NOMO-1 treated with dmso at 0.1 percent for 144 hours (cell line): ENCODE results near the gene OTOP3.

Experiments
- DNase-seq: peaks from one replicate; lab custom pipeline; 2025; ENCODE audit not compliant: unreplicated experiment; lab: John Stamatoyannopoulos, UW

Gene OTOP3

DNA sequence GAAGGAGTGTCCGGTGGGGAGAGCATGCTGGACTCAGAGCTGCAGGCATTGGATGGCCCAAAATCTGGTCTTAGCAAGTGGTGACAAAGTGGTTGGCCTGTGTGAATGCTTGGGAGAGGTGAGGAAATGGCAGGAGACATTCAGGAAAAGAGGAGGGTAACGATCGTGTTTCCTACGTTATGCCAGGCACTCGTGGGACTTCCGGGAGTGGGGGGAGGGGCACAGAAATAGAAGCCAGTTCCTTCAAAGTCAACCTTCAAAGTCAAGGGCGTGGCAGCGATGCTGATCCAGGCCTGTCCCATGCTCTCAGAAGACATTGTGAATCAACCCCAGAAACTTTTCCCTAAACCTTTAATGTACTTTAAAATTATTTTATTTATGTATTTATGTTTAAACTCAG, 3.8 kb downstream of the OTOP3 start:
- no peak for DNase-seq

DNA sequence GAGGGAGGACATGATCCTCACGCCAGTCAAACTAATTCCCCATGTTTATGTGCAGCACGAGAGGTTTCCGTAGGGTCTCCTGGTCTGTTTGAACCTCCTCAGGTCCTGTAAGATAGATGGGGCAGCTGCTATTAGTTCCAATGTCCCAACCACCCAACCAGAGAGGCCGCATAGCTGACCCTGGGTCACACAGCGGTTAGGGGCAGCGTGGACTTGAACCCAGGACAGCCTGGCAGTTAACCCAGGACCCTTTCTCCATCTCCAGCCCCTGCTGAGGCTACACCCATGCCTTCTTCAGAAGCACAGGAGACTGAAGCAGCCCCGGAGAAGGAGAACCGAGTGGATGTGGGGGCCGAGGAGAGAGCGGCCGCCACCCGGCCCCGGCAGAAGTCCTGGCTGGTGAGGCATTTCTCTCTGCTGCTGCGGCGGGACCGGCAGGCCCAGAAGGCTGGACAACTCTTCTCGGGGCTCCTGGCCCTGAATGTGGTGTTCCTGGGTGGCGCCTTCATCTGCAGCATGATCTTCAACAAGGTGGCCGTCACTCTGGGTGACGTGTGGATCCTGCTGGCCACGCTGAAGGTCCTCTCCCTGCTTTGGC, 5.5 kb downstream of the OTOP3 start:
- DNase-seq = no peak

DNA sequence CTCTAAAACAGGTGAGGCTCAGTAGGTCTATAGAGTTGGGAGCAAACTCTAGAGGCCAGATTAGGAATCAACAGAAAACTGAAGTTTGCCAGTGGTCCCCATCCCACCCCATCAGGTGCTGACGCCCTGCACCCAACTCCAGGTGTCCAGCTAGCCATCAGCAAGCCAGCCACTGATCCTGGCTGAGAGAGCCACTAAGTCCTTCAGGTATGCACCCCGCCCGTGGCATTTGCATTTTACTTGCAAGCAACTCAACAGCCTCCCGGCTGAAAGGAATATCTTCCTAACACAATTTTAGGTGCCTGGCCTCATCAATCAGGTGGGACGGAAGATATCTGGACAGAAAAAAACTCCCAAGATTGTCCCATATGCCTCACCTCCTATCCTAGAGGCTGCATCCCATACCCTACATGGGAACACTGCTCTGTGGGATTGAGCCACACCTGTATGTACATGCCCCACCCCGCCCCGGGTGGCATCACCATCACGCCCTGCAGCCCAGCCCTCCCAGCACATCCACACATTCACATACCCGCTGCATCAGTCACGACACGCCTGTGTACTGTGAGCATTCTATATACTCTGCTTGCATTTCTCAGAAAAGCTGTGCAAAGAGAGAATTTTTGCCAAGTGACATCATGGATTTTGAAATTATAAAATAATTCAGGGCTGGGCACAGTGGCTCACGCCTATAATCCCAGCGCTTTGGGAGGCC, 8.3 kb downstream of the OTOP3 start:
- DNase-seq = no peak

DNA sequence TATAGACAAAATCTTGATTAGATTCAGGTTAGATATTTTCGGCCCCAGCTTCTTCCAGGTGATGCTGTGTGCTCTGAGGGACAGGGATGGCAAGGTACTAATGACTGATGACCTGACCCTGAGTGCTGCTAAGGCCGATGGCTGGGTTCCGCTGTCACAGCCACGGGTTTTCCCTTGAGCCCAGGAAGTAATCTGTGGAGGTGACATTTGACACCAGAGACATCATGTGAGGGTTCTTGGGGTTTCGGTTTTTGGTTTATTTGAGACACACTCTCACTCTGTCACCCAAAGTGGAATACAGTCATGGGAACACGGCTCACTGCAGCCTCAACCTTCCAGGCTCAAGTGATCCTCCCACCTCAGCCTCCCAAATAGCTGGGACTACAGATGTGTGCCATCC, 9.8 kb downstream of the OTOP3 start:
- DNase-seq = no peak

DNA sequence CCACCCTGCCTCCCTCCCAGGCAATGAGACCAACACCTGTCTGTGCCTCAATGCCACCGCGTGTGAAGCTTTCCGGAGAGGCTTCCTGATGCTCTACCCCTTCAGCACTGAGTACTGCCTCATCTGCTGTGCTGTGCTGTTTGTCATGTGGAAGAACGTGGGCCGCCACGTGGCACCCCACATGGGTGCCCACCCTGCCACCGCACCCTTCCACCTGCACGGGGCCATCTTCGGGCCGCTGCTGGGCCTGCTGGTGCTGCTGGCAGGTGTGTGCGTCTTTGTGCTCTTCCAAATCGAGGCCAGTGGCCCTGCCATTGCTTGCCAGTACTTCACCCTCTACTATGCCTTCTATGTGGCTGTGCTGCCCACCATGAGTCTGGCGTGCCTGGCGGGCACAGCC, 10.9 kb downstream of the OTOP3 start:
- no peak for DNase-seq

DNA sequence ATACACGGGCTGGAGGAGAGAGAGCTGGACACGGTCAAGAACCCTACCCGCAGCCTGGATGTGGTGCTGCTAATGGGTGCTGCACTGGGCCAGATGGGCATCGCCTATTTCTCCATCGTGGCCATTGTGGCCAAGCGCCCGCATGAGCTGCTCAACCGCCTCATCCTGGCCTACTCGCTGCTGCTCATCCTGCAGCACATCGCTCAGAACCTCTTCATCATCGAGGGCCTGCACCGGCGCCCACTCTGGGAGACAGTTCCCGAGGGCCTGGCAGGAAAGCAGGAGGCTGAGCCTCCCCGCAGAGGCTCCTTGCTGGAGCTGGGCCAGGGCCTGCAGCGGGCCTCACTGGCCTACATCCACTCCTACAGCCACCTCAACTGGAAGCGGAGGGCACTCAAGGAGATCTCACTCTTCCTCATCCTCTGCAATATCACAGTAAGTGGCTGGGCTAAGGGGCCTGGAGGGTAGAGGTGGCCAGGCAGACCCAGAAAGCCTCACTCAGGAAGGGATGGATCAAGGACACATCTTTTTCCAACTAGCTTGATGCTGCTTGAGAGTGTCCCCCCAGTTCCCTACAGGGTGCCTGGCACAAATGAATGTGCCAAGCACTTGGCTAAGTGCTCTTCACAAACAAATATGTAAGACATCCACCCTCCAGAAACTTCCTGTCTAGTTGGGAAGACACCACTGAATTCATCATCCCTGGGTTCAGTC, 11.5 kb downstream of the OTOP3 start:
- no peak for DNase-seq

DNA sequence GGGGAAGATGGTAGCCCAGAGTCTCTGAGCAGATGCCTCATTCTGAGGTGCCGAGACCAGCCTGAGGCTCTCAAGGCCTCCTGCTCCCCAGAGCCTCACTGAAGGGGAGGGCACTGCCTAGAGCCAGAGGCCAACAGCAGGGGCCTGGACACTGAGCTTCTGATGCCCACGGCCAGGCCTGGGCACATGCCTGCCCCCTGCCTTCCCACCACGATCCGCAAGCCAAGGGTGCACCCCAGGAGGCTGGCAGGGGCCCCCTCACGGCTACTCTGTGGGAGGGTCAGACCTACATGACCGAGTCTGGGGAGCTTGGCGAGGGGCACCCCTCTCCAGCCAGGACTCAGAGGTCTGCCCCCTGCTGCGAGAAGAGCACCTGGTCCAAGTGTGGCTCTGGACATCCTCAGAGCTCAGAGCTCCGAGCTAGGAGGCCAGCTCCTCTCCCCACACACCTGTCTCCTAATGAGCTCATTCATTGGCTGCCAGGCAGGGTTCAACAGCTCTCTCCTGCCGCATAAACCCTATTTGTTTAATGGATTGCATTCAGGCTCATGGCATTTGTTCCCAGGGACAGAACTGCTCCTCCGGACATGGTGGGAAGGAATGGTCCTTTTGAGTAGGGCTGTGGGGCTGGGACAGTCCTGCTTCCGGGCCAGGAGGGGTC, 13.9 kb downstream of the OTOP3 start:
- DNase-seq = no peak

DNA sequence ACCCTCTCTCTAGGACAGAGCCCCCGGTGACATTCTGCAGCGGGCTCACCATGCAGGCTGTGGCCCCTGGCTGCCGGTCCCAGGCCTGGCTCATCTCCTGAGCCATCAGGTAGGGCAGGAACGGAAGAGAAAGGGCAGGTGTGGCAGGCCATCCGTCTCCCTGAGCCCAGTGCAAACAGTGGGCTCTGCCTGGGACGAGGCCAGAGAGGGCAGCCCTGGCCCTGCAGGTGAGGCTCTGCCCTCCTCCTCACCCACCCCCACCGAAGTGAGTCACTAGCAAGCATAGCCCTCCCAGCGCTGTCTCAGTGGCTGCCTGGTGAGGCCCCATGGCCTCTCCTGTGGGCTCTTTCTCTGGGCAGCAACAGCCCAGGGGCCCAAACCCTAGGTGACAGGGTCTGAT, 14.5 kb downstream of the OTOP3 start:
- no peak for DNase-seq

DNA sequence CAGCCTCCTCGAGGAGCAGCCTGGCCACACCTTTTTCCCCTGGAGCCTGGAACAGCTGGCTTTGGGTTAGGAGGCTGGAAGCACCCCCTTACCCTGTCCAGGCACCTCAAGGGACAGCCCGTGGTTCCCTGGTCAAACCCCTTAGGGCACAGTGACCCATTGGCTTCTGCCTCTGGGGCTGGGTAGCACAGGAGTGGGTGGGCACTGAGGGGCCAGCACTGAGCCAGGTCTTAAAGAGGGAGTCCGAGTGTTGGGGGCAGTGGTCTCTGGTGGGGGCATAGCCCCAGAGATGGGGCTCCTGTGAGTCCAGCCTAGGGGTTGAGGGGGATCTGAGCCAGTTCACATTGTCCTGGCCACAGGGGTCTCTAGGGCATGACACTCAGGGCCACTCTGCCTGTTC, 15.4 kb downstream of the OTOP3 start:
- no peak for DNase-seq

DNA sequence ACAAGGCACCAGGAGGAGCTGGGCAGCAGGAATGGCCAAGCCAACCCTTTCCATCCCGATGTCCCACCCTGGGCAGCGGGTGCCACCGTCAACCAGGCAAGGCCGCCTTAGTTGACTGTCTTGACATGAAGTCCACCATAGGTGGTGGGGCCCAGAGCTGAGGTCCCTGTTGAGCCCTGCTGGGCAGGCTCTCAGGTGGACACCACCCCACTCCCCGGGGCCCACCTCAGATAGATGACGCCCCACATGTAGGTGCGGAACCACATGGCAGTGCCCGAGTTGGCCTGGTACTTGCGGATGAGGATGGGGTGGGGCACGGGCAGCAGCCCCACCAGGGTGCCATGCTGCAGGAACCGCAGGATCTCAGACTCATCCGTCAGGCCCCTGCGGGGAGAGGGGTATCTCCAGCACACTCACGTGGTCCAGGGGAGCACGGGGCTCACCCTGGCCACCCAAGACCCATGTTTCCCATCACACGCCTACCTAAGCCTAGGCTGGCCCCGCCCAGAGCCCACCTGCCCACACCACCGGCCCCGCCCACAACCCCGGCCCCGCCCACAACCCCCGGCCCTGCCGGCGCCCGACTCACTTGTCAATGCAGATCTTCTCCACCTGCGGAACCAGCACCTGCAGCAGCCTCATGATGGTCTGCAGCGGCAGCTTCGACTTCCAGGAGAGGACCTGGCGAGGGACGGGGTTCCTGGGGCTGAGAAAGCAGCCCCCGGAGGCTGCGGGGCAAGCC, 16.2 kb downstream of the OTOP3 start:
- no peak for DNase-seq

DNA sequence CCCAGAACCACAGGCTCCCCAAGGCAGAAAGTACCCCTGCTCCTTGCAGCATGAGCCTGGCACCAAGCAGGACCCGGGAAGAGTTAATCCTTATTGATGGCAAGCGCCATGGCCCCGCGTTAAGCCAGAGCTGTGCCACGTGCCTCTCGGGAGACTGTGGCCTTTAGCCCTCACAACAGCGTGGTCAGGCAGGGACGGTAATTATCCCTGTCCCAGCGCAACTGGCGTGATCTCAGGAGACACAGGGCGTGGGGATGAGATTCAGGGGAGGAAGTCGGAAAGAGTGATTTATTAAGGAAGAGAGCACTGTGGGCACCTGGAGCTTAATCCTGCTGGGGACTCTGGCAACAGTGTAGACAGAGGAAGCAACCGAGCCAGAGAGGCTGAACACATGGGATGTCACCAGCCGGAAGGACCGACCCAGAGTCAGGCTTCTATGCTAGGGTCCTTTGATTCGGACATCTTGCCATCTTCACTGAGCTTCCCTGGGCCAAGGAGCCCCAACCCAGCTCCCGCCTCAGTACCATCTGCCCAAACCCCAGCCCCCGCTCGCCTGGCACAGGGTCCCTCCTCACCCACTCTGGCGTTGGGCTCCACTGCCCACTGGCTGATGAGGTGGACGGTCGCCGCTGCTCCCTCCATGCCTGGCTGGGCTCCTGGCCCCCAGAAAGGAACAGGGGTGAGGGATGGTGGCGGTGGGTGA, 16.9 kb downstream of the OTOP3 start:
- no peak for DNase-seq

DNA sequence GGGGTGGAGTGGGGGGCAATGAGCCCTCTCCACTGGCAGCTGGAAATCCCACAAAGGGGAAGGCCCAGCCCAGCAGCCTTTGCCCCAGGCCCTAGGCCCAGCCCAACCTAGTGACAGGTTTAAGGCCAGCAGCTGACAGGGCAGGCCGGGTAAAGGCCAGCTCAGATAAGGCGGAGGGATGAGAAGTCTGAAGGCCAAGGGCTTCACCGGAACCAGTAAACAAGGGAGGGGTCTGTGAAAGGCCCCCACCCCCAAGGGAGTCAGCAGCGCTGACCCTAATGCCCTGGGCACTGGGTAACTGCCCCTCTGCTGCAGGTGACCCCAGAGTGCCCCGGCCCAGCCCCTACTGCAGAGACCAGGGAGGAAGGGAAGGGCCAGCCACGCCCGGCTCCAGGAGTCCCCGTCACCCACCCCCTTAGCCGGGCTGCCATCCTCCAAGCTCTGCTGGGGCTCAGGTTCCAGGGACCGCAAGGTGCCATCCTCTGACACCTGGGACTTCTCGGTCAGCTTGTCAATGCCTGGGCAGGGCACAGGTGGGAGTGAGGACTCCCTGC, 17.5 kb downstream of the OTOP3 start:
- DNase-seq = no peak

DNA sequence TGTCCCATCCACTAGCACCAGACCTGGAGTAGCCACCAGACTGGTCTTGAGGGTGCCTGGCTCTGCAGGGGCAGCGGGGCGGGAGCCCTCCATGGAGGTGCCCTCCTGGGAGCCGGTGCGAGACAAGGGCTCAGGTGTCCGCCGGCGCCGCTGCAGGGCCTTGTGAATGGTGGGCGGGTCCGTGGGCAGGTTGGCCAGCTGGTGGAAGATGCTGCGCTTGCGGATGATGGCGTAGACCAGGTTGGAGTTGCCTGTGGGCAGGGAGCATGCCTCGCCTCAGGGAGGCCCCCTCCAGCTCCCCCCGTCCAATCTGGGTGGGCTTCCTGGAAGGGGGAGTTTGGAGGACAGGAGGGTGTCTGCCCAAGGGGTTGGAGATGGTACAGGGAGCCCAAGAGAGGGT, 18.4 kb downstream of the OTOP3 start:
- DNase-seq = no peak

DNA sequence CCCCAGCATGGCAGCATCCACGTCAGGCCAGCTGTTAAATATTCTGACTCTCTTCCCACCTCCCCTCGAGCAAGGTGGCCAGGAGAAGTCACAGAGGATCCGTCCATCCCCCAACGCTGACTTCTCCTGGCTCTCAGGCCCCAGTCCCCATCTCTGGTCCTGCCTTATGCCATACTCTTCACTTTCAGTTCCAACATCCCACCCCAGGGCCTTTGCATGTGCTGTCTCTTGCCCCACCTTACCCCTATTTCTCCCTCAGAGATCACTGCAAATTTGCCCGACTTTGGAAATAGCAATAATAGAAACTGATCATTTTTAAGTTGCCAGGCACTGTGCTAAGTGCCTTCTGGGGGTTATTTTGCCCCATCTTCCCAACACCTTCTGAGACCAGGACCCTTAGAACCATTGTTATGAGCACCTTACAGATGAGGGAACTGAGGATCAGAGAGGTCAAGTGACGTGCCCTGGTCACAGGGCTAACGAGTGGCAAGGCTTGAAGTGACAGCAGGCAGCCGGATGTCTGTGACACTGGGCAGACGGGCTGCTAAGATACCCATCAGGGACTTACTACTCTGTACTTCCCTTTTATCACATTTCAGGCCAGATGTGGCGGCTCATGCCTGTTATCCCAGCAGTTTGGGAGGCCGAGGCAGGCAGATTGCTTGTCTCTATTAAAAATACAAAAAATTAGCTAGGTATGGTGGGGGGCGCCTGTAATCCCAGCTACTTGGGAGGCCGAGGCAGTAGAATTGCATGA, 19.1 kb downstream of the OTOP3 start:
- no peak for DNase-seq

DNA sequence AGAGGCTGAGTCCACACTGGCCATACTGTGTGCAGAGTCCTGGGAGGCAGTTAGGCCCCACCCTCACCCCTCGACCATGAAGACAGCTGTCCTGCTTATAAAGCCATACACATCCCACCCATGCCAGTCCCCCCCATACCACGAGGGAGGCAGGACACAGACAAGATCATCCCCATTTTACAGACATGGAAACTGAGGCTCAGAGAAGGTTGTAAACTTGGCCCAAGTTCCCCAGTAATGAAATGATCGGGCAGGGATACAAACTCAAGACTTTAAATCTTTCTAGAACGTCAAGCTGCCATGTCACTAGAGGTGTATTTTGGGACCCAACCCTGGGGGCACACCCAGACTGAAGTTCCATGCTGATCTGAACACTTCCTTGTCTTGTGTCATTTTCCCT, 20.4 kb downstream of the OTOP3 start:
- no peak for DNase-seq

DNA sequence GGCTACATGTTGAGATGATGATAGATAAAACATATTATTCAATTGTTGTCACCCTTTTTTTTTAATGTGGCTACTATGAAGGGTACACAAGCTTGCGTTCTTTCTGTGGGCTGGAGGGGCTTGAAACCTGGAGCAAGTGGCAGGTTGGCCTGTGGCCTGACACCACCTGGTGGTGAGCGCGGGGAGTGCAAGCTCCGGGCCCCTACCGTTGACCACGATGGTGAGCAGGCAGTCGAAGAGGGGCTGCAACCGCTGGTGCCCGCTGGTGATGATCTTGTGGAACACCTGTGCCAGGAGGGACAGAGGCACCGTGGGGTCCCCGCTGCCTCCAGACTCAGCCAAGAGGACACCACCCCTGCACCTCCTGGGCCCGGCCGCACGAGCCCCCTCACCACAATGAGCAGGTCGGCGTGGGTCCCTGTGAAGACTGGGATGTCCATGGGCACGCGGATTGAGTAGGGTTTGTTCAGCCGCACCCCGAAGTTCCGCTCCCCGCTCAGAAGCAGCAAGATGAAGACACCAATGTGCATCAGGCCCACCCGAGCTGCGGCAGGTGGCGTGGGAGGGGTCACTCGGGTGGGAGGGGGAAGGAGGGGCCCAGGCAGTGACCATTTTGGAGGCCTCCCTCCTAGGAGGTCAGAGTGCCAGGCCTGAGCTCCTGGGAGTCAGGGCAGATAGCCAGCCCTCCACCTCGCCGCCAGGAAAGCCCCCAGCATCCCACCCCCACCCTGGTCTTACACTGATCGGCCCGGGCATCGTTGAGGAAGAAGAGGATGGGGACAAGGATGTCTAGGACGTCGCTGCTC, 22.4 kb downstream of the OTOP3 start:
- DNase-seq = no peak

DNA sequence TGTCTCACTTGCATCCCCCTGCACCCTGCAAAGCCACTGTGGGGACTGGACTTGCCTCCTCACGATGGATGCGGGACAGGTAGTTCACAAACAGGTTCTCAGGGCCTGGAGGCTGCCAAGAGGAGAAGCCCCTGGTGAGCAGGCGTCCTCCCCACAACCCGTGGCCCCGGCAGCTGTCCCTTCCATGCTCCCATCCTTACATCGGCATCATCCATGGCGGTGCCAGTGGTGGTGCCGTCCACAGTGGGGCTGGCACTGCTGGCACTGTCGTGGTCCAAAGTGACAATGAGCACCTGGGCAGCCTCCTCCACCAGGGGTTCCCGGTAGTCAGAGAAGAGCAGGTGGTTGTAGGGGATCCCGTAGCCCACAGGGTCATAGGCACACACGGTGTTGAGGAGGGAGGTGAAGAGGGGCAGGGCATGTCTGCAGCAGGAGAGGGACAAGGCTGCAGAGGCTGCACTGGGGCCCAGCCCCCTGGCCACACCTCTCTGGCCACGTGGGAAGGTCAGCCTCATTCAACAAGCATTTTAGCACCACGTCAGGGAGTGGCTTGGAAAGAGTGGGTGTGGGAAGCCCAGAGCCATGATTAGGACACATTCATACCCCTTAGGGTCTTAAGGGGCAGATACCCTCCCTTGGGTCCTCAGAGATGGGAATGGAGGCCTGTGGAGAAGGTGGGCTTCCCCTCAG, 24.3 kb downstream of the OTOP3 start:
- no peak for DNase-seq
